ENCODE results near the gene ARHGAP6.

DNA sequence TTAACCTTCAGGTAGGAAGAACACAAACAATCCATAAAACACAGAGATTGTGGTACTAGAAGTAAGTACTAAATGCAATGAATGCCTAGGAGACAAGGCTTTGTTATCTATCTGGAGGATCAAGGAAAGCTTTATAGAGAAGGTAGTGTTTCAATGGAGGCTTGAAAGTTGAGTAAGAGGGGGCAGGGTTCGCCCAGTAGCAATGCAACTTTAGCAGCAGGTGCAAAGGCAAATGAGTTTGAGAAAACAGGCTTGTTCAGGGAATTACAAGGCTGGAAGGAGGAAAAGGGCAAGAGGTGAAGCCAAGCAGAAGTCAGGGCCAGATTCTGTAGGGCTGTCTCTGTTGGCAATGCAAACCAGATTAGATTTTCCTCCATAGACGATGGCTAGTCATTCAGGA, 408.0 kb downstream of the ARHGAP6 start:
- TF ChIP-seq, protein P1, sequence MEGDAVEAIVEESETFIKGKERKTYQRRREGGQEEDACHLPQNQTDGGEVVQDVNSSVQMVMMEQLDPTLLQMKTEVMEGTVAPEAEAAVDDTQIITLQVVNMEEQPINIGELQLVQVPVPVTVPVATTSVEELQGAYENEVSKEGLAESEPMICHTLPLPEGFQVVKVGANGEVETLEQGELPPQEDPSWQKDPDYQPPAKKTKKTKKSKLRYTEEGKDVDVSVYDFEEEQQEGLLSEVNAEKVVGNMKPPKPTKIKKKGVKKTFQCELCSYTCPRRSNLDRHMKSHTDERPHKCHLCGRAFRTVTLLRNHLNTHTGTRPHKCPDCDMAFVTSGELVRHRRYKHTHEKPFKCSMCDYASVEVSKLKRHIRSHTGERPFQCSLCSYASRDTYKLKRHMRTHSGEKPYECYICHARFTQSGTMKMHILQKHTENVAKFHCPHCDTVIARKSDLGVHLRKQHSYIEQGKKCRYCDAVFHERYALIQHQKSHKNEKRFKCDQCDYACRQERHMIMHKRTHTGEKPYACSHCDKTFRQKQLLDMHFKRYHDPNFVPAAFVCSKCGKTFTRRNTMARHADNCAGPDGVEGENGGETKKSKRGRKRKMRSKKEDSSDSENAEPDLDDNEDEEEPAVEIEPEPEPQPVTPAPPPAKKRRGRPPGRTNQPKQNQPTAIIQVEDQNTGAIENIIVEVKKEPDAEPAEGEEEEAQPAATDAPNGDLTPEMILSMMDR (conservative IDR thresholded peaks at IDR 0.05): no peak
- TF ChIP-seq ZFX (IDR thresholded peaks at IDR 0.05): no peak

Data from C4-2B (cell line).